Measurements from ENCODE around the gene KRT77. TPM values are rescaled to one million over a fixed set of nuclear protein-coding genes. Genes with fewer than 3 reads are reported as not detected.

The KRT77 gene
- total and polyA plus RNA-seq, 10 of the 15 experiments (the other 5 are each of a cell fraction or from before 2014, with no cell fraction given): not detected

- no peak for DNase-seq (ENCODE audit: low read depth, low spot score)
- intact Hi-C loops (cut with micrococcal nuclease; ENCODE audit: unreplicated experiment) (no loop called here), in situ Hi-C loops (cut with MboI) (no loop called here)
- Histone ChIP-seq H3K9ac (ENCODE audit: control insufficient read depth, insufficient read depth, low read length) (no peak overlapping the region), H3K4me2 (ENCODE audit: control insufficient read depth, insufficient read depth) (no peak overlapping the region), H3K36me3 (ENCODE audit: control insufficient read depth in 2 of 2, insufficient read depth in 2 of 2, low read length in 1 of 2) (no peaks in the 10 kb centered on the region), H3K9me3 (replicated peaks; ENCODE audit: control insufficient read depth, insufficient read depth, low read length) (no peaks in the 10 kb centered on the region), H3K4me3 (no peak overlapping the region), H3K79me2 (ENCODE audit: control insufficient read depth, insufficient read depth, low read length) (no peaks in the 10 kb centered on the region), H3K27ac (ENCODE audit: control insufficient read depth, insufficient read depth) (no peak overlapping the region), H2AFZ (ENCODE audit: control insufficient read depth, low read depth, low read length) (no peak overlapping the region), H4K20me1 (ENCODE audit: control insufficient read depth, insufficient read depth) (no peaks in the 10 kb centered on the region), H3K27me3 (replicated peaks in 1 of 2; ENCODE audit: control insufficient read depth in 2 of 2, insufficient read depth in 2 of 2, low read length in 1 of 2) (peaks cover 3 to 6% of the 10 kb centered on the region in 2 experiments; a peak in 3 of 4 replicates), H3K4me1 (ENCODE audit: control insufficient read depth, insufficient read depth, low read length) (no peaks in the 10 kb centered on the region)
- ChIA-PET CTCF (no interaction called here), POLR2A (no interaction called here), SMC1A (ENCODE audit: uncharacterized antibody, unreplicated experiment) (no interaction called here), RAD21 (ENCODE audit: unreplicated experiment) (no interaction called here)
- BruUV-seq (replicated peaks): no TSS peak
- no peak for FAIRE-seq
- TF ChIP-seq ZZZ3 (IDR thresholded peaks at IDR 0.05; ENCODE audit: control insufficient read depth, insufficient read length, low read depth) (no peak), ZSCAN29 (IDR thresholded peaks at IDR 0.05) (no peak), JUNB (IDR thresholded peaks at IDR 0.05) (no peak), STAT1 (conservative IDR thresholded peaks at IDR 0.05) (no peak)
- no peak for ATAC-seq
- 14% methylated on average over 6 of the region's 6 CpGs for WGBS (ENCODE audit: insufficient coverage, insufficient replicate concordance, low lambda C conversion rate, missing lambda C conversion rate)
Measured at GRCh38 chr12:52644078-52644415, 59.3 kb downstream of the KRT77 start.

- ATAC-seq (no peak), DNase-seq (ENCODE audit: low read depth, low spot score) (no peak), FAIRE-seq (no peak)
- in situ Hi-C loops (cut with MboI): no loop called here
- no peak overlapping the region for H3K27ac ChIP-seq (ENCODE audit: control insufficient read depth, insufficient read depth)
- no peak overlapping the region for H3K9ac ChIP-seq (ENCODE audit: control insufficient read depth, insufficient read depth, low read length)
- BruUV-seq (replicated peaks): no TSS peak
- H3K9me3 ChIP-seq (replicated peaks; ENCODE audit: control insufficient read depth, insufficient read depth, low read length): no peaks in the 10 kb centered on the region
- no peaks in the 10 kb centered on the region for H4K20me1 ChIP-seq (ENCODE audit: control insufficient read depth, insufficient read depth)
- RAD21 ChIA-PET (ENCODE audit: unreplicated experiment): no interaction called here
- no peaks in the 10 kb centered on the region for H3K36me3 ChIP-seq (ENCODE audit: control insufficient read depth in 2 of 2, insufficient read depth in 2 of 2, low read length in 1 of 2)
- no peaks in the 10 kb centered on the region for H3K79me2 ChIP-seq (ENCODE audit: control insufficient read depth, insufficient read depth, low read length)
- SMC1A ChIA-PET (ENCODE audit: uncharacterized antibody, unreplicated experiment): no interaction called here
- H3K27me3 ChIP-seq (replicated peaks in 1 of 2; ENCODE audit: control insufficient read depth in 2 of 2, insufficient read depth in 2 of 2, low read length in 1 of 2): peaks cover 3 to 6% of the 10 kb centered on the region in 2 experiments; a peak in 3 of 4 replicates
- WGBS (ENCODE audit: insufficient coverage, insufficient replicate concordance, low lambda C conversion rate, missing lambda C conversion rate): 27% methylated on average over 10 of the region's 10 CpGs
- H3K4me3 ChIP-seq: no peak overlapping the region
- H3K4me1 ChIP-seq (ENCODE audit: control insufficient read depth, insufficient read depth, low read length): no peaks in the 10 kb centered on the region
- H3K4me2 ChIP-seq (ENCODE audit: control insufficient read depth, insufficient read depth): no peak overlapping the region
- intact Hi-C loops (cut with micrococcal nuclease; ENCODE audit: unreplicated experiment): no loop called here
- POLR2A ChIA-PET: no interaction called here
- CTCF ChIA-PET: no interaction called here
- no peak overlapping the region for H2AFZ ChIP-seq (ENCODE audit: control insufficient read depth, low read depth, low read length)
- TF ChIP-seq MEF2B (IDR thresholded peaks at IDR 0.05; ENCODE audit: partially characterized antibody, poor library complexity, severe bottlenecking) (no peak), CBFB (IDR thresholded peaks at IDR 0.05; ENCODE audit: low read depth) (no peak), SIX5 (IDR thresholded peaks at IDR 0.05; ENCODE audit: low read depth, low read length, severe bottlenecking) (no peak), BCL11A (IDR thresholded peaks at IDR 0.05; ENCODE audit: low read depth, low read length) (no peak), NFYA (IDR thresholded peaks at IDR 0.05; ENCODE audit: borderline replicate concordance, low read depth, low read length) (no peak), SUZ12 (IDR thresholded peaks at IDR 0.05; ENCODE audit: unreplicated experiment) (no peak), IRF5 (IDR thresholded peaks at IDR 0.05; ENCODE audit: borderline replicate concordance) (no peak), YY1 (IDR thresholded peaks at IDR 0.05; ENCODE audit: low read depth, low read length) (no peak), PML (IDR thresholded peaks at IDR 0.05; ENCODE audit: low read length) (no peak), NR2C1 (IDR thresholded peaks at IDR 0.05) (no peak), SMC3 (IDR thresholded peaks at IDR 0.05; ENCODE audit: borderline replicate concordance, low read length) (no peak)
Measured at GRCh38 chr12:52643233-52644077, 59.9 kb downstream of the KRT77 start.

All from GM12878 (cell line).